H9 (cell line): ENCODE measurements around the gene FBRSL1. TPM values are rescaled to one million over a fixed set of nuclear protein-coding genes. Genes with fewer than 3 reads are reported as not detected.

Experiments
- DNase-seq: peaks from one replicate; pipeline ENCODE4 v3.0.0-alpha.2; 2017
- H2AFZ ChIP-seq: one replicate; pipeline ENCODE4 v1.6.1; 2013; ENCODE audit warnings: mild to moderate bottlenecking, low read length, control low read depth, moderate library complexity
- H2AK5ac ChIP-seq: 2 replicates; pipeline ENCODE4 v1.6.1; 2013; ENCODE audit warnings: low read length, control low read depth, mixed read lengths; ENCODE audit not compliant: insufficient read length
- H2BK120ac ChIP-seq: one replicate; pipeline ENCODE4 v1.6.1; 2013; ENCODE audit warnings: low read depth, mild to moderate bottlenecking, low read length, control low read depth, inconsistent platforms; ENCODE audit not compliant: poor library complexity, severe bottlenecking
- H2BK12ac ChIP-seq: 2 replicates; pipeline ENCODE4 v1.6.1; 2013; ENCODE audit warnings: low read length, control low read depth, mixed read lengths, low read depth; ENCODE audit not compliant: insufficient read length
- H2BK15ac ChIP-seq: 2 replicates; pipeline ENCODE4 v1.6.1; 2013; ENCODE audit warnings: low read depth, low read length, control low read depth
- H2BK20ac ChIP-seq: one replicate; pipeline ENCODE4 v1.6.1; 2013; ENCODE audit warnings: low read depth, mild to moderate bottlenecking, low read length, control low read depth, inconsistent platforms; ENCODE audit not compliant: poor library complexity, severe bottlenecking
- H2BK5ac ChIP-seq: 2 replicates; pipeline ENCODE4 v1.6.1; 2013; ENCODE audit warnings: low read length, control low read depth, mixed read lengths; ENCODE audit not compliant: insufficient read length
- H3K14ac ChIP-seq: 2 replicates; pipeline ENCODE4 v1.6.1; 2013; ENCODE audit warnings: low read length, control low read depth; ENCODE audit not compliant: insufficient read depth
- H3K18ac ChIP-seq: 2 replicates; pipeline ENCODE4 v1.6.1; 2013; ENCODE audit warnings: low read depth, mild to moderate bottlenecking, mixed read lengths, low read length, control low read depth; ENCODE audit not compliant: insufficient read length
- H3K23ac ChIP-seq: 2 replicates; pipeline ENCODE4 v1.6.1; 2013; ENCODE audit warnings: low read length, control low read depth, mixed read lengths, low read depth; ENCODE audit not compliant: insufficient read length
- H3K23me2 ChIP-seq: 2 replicates; pipeline ENCODE4 v1.6.1; 2013; ENCODE audit warnings: low read depth, mild to moderate bottlenecking, mixed read lengths, low read length, control low read depth; ENCODE audit not compliant: insufficient read length, poor library complexity, severe bottlenecking
- H3K27ac ChIP-seq: 2 replicates; pipeline ENCODE4 v1.5.1; 2013; ENCODE audit warnings: low read length, control low read depth, mixed read lengths, low read depth; ENCODE audit not compliant: insufficient read length
- H3K27me3 ChIP-seq: 2 replicates; pipeline ENCODE4 v1.6.1; 2013; ENCODE audit warnings: low read length, control low read depth, inconsistent platforms; ENCODE audit not compliant: insufficient read depth
- H3K4ac ChIP-seq: 2 replicates; pipeline ENCODE4 v1.6.1; 2013; ENCODE audit warnings: low read depth, mild to moderate bottlenecking, control low read depth, inconsistent platforms, low read length, moderate library complexity
- H3K4me1 ChIP-seq: 2 replicates; pipeline ENCODE4 v1.6.1; 2013; ENCODE audit warnings: low read length, control low read depth, inconsistent platforms; ENCODE audit not compliant: insufficient read depth
- H3K4me2 ChIP-seq: 2 replicates; pipeline ENCODE4 v1.6.1; 2013; ENCODE audit warnings: low read length, control low read depth, mixed read lengths; ENCODE audit not compliant: insufficient read length, insufficient read depth
- H3K56ac ChIP-seq: 2 replicates; pipeline ENCODE4 v1.6.1; 2013; ENCODE audit warnings: low read depth, mild to moderate bottlenecking, mixed read lengths, low read length, control low read depth; ENCODE audit not compliant: insufficient read length
- H3K79me1 ChIP-seq: 2 replicates; pipeline ENCODE4 v1.6.1; 2013; ENCODE audit warnings: low read depth, mild to moderate bottlenecking, moderate library complexity, low read length, control low read depth, inconsistent platforms; ENCODE audit not compliant: insufficient read depth, poor library complexity, severe bottlenecking
- H3K79me2 ChIP-seq: 2 replicates; pipeline ENCODE4 v1.6.1; 2013; ENCODE audit warnings: low read length, control low read depth, inconsistent platforms; ENCODE audit not compliant: insufficient read depth
- H3K9ac ChIP-seq: 2 replicates; pipeline ENCODE4 v1.6.1; 2013; ENCODE audit warnings: low read length, control low read depth, mixed read lengths; ENCODE audit not compliant: insufficient read length; ENCODE audit errors: extremely low read depth
- H3K9me3 ChIP-seq: one replicate; pipeline ENCODE4 v1.6.1; 2013; ENCODE audit warnings: low read depth, low read length, inconsistent platforms; ENCODE audit not compliant: control insufficient read depth
- H3T11ph ChIP-seq: one replicate; pipeline ENCODE4 v1.6.1; 2013; ENCODE audit warnings: mild to moderate bottlenecking, low read length, control low read depth, inconsistent platforms
- H4K20me1 ChIP-seq: one replicate; pipeline ENCODE4 v1.6.1; 2013; ENCODE audit not compliant: control insufficient read depth, insufficient read length, insufficient read depth
- H4K5ac ChIP-seq: 2 replicates; pipeline ENCODE4 v1.6.1; 2013; ENCODE audit warnings: low read depth, mild to moderate bottlenecking, mixed read lengths, low read length, control low read depth; ENCODE audit not compliant: insufficient read length
- H4K8ac ChIP-seq: replicated peaks from 2 replicates; pipeline ENCODE4 v1.6.1; 2013; ENCODE audit warnings: low read length, control low read depth, mixed read lengths, low read depth; ENCODE audit not compliant: insufficient read length
- H4K91ac ChIP-seq: 2 replicates; pipeline ENCODE4 v1.6.1; 2013; ENCODE audit warnings: low read depth, mild to moderate bottlenecking, moderate library complexity, mixed read lengths, low read length, control low read depth; ENCODE audit not compliant: insufficient read length
- H3K27ac Mint-ChIP-seq, 3 experiments: 2 replicates in 2 of 3; 3 replicates in 1 of 3; pipeline ENCODE4 v1.8.0; 2020 to 2021; ENCODE audit warnings: mixed read lengths in 3 of 3, mild to moderate bottlenecking in 1 of 3, moderate library complexity in 1 of 3
- H3K27me3 Mint-ChIP-seq: 2 replicates; pipeline ENCODE4 v1.8.0; 2021; ENCODE audit warnings: low read depth, mild to moderate bottlenecking, moderate library complexity, mixed read lengths
- H3K36me3 Mint-ChIP-seq, 3 experiments: 2 replicates in 2 of 3; 3 replicates in 1 of 3; pipeline ENCODE4 v1.8.0; 2020 to 2021; ENCODE audit warnings: low read depth in 3 of 3, mixed read lengths in 3 of 3; ENCODE audit not compliant: insufficient read depth in 1 of 3
- H3K4me1 Mint-ChIP-seq, 2 experiments: 2 replicates each; pipeline ENCODE4 v1.8.0; 2020; ENCODE audit warnings: mixed read lengths in 2 of 2
- H3K4me3 Mint-ChIP-seq, 2 experiments: 2 replicates in 1 of 2; 3 replicates in 1 of 2; pipeline ENCODE4 v1.8.0; 2020 to 2021; ENCODE audit warnings: mild to moderate bottlenecking in 2 of 2, mixed read lengths in 2 of 2, moderate library complexity in 1 of 2
- H3K9me3 Mint-ChIP-seq, 2 experiments: 2 replicates in 1 of 2; 3 replicates in 1 of 2; pipeline ENCODE4 v1.8.0; 2020; ENCODE audit warnings: mild to moderate bottlenecking in 2 of 2, mixed read lengths in 2 of 2, moderate library complexity in 1 of 2
- WGBS: extraction: QIAGEN DNeasy Blood & Tissue Kit; methylation state at CpG from one replicate; pipeline ENCODE4 v1.1.7; 2013; ENCODE audit warnings: missing lambda C conversion rate, low lambda C conversion rate, mixed read lengths; ENCODE audit not compliant: insufficient read length; ENCODE audit errors: extremely low coverage; 5-methylcytosine and 5-hydroxymethylcytosine counted together
- total RNA-seq: library from RNA; stranded (reverse); gene quantifications from 2 replicates; pipeline ENCODE4 v1.2.1, GENCODE V29; 2021
- TF ChIP-seq, protein P1 (sequence below): fragments of 200-600 bp; sonication (generic); conservative IDR thresholded peaks from 3 replicates; pipeline ENCODE4 v1.8.0; 2021; ENCODE audit warnings: antibody characterized with exemption, mild to moderate bottlenecking

The FBRSL1 gene
- total RNA-seq, 1 experiment from 2014 or later = 90.8 TPM

- Histone ChIP-seq H4K5ac (no peak overlapping the region), H3K4ac (no peak overlapping the region), H2BK120ac (no peak overlapping the region), H4K8ac (no peak overlapping the region), H2BK5ac (no peak overlapping the region), H3K27me3 (peaks cover 27% of the 10 kb centered on the region; the same call in 1 of the 2 replicates), H3K79me2 (no peaks in the 10 kb centered on the region), H2BK20ac (no peak overlapping the region), H2AFZ (no peak overlapping the region), H3K79me1 (no peaks in the 10 kb centered on the region), H3K4me2 (no peak overlapping the region), H4K91ac (no peak overlapping the region), H3K23ac (no peak overlapping the region), H4K20me1 (no peaks in the 10 kb centered on the region), H2BK15ac (no peak overlapping the region), H3K56ac (no peak overlapping the region), H3K18ac (no peak overlapping the region), H3K4me1 (no peaks in the 10 kb centered on the region), H2BK12ac (no peak overlapping the region), H3K27ac (no peak overlapping the region), H3T11ph (no peak overlapping the region), H3K9ac (no peak overlapping the region), H2AK5ac (no peak overlapping the region), H3K14ac (no peak overlapping the region), H3K9me3 (no peaks in the 10 kb centered on the region), H3K23me2 (no peaks in the 10 kb centered on the region)
- TF ChIP-seq, protein P1, sequence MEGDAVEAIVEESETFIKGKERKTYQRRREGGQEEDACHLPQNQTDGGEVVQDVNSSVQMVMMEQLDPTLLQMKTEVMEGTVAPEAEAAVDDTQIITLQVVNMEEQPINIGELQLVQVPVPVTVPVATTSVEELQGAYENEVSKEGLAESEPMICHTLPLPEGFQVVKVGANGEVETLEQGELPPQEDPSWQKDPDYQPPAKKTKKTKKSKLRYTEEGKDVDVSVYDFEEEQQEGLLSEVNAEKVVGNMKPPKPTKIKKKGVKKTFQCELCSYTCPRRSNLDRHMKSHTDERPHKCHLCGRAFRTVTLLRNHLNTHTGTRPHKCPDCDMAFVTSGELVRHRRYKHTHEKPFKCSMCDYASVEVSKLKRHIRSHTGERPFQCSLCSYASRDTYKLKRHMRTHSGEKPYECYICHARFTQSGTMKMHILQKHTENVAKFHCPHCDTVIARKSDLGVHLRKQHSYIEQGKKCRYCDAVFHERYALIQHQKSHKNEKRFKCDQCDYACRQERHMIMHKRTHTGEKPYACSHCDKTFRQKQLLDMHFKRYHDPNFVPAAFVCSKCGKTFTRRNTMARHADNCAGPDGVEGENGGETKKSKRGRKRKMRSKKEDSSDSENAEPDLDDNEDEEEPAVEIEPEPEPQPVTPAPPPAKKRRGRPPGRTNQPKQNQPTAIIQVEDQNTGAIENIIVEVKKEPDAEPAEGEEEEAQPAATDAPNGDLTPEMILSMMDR = no peak
- no CpG with 5 or more reads among the region's 11 CpGs for WGBS
- peak overlapping the region in 1 of 2 experiments; percentile 20; a peak in 1 of 5 replicates for H3K4me3 Mint-ChIP-seq
- no peak for DNase-seq
- H3K36me3 Mint-ChIP-seq = no peaks in the 10 kb centered on the region
- 0 out of 5 replicates have a peak, but pooled peaks cover 0 to 2% of the 10 kb centered on the region in 2 experiments for H3K9me3 Mint-ChIP-seq
- peaks cover 97% of the 10 kb centered on the region for H3K27me3 Mint-ChIP-seq
- H3K4me1 Mint-ChIP-seq = no peaks in the 10 kb centered on the region
- H3K27ac Mint-ChIP-seq = no peak overlapping the region; a peak in 1 of 7 replicates
Measured at GRCh38 chr12:132481345-132481744, 8.6 kb upstream of the FBRSL1 start.
